SU-DHL-6 (cell line): ENCODE results near the gene UPF3A.

Experiments used
- H2AFZ ChIP-seq: fragments of 200-600 bp; sonication (generic); 2 replicates; pipeline ENCODE4 v1.6.1; 2014; ENCODE audit warnings: low read depth, mild to moderate bottlenecking, moderate library complexity, mixed read lengths, antibody characterized with exemption, low read length; ENCODE audit not compliant: severe bottlenecking
- H3F3A ChIP-seq: fragments of 200-600 bp; shearing (Covaris generic); 2 replicates; pipeline ENCODE4 v1.6.0; 2016; ENCODE audit warnings: antibody characterized with exemption, mild to moderate bottlenecking; ENCODE audit not compliant: insufficient read depth
- H3K27ac ChIP-seq: fragments of 200-600 bp; sonication (generic); 2 replicates; pipeline ENCODE4 v1.5.1; 2016; ENCODE audit warnings: low read depth, mild to moderate bottlenecking, low read length, moderate library complexity, mixed read lengths
- H3K27me3 ChIP-seq: fragments of 200-600 bp; sonication (generic), shearing (Covaris generic); 2 replicates; pipeline ENCODE4 v1.6.0; 2014; ENCODE audit warnings: mild to moderate bottlenecking, low read length
- H3K36me3 ChIP-seq: fragments of 200-600 bp; sonication (generic); 2 replicates; pipeline ENCODE4 v1.6.1; 2014; ENCODE audit warnings: mild to moderate bottlenecking, low read length, mixed read lengths
- H3K4me2 ChIP-seq: fragments of 300-600, 200-600 bp; shearing (Covaris generic), sonication (generic); 2 replicates; pipeline ENCODE4 v1.6.0; 2014; ENCODE audit warnings: low read length, low read depth, mild to moderate bottlenecking; ENCODE audit not compliant: poor library complexity, severe bottlenecking
- H3K4me3 ChIP-seq: fragments of 200-600 bp; sonication (generic); 2 replicates; pipeline ENCODE4 v1.5.1; 2014; ENCODE audit warnings: antibody characterized with exemption, low read length, mild to moderate bottlenecking, mixed read lengths; ENCODE audit not compliant: insufficient read depth, poor library complexity, severe bottlenecking
- H3K79me2 ChIP-seq: fragments of 200-600 bp; sonication (generic); 2 replicates; pipeline ENCODE4 v1.6.1; 2014; ENCODE audit warnings: mild to moderate bottlenecking, low read length, moderate library complexity; ENCODE audit not compliant: insufficient read depth
- H3K9ac ChIP-seq: fragments of 200-600 bp; sonication (generic); 2 replicates; pipeline ENCODE4 v1.7.0; 2014; ENCODE audit warnings: mild to moderate bottlenecking, low read length
- H3K9me2 ChIP-seq: fragments of 200-600 bp; sonication (generic); replicated peaks from 2 replicates; pipeline ENCODE4 v1.6.1; 2014; ENCODE audit warnings: low read length; ENCODE audit not compliant: insufficient read depth
- H3K9me3 ChIP-seq: fragments of 200-600 bp; sonication (generic); 2 replicates; pipeline ENCODE4 v1.6.1; 2014; ENCODE audit warnings: low read length, mixed read lengths; ENCODE audit not compliant: insufficient read depth
- H4K20me1 ChIP-seq: fragments of 200-600 bp; sonication (generic); 2 replicates; pipeline ENCODE4 v1.6.1; 2014; ENCODE audit warnings: low read depth, mild to moderate bottlenecking, antibody characterized with exemption, low read length, moderate library complexity, mixed read lengths
- EZH2phosphoT487 ChIP-seq: fragments of 200-600 bp; sonication (generic), shearing (Covaris generic); conservative IDR thresholded peaks from 2 replicates; pipeline ENCODE4 v1.6.1; 2018; ENCODE audit warnings: mild to moderate bottlenecking, antibody characterized with exemption, low read length, moderate library complexity, mixed read lengths
- TF ChIP-seq, protein P1 (sequence below): fragments of 200-600 bp; sonication (generic); IDR thresholded peaks from one replicate; pipeline ENCODE4 v1.5.1; 2017; ENCODE audit warnings: antibody characterized with exemption, mild to moderate bottlenecking, low read length, moderate library complexity; ENCODE audit not compliant: insufficient read depth, poor library complexity, severe bottlenecking

Gene UPF3A

GRCh38 chr13:114314074-114314912, 32.9 kb downstream of the UPF3A start, which contains the start of gene CHAMP1:
CHAMP1 (plus strand) TSS chr13:114314503; CDS start chr13:114323843, 9,340 bp downstream.
- Histone ChIP-seq H3K79me2 (peaks cover 56% of the 10 kb centered on the region), H3K4me3 (peak within 1 kb of the TSS; percentile 59), H3K9me3 (no peaks in the 10 kb centered on the region), H3K27ac (peak within 1 kb of the TSS; percentile 90), H2AFZ (peak within 1 kb of the TSS; percentile 59), H3K4me2 (peak within 1 kb of the TSS; percentile 91), H3K9ac (peak within 1 kb of the TSS; percentile 90), H3F3A (peaks cover 31% of the 10 kb centered on the region), H3K9me2 (no peaks in the 10 kb centered on the region), H3K27me3 (no peaks in the 10 kb centered on the region), H4K20me1 (peaks cover 18% of the 10 kb centered on the region), H3K36me3 (no peaks in the 10 kb centered on the region)
- TF ChIP-seq EZH2phosphoT487 = no peak
- TF ChIP-seq, protein P1, sequence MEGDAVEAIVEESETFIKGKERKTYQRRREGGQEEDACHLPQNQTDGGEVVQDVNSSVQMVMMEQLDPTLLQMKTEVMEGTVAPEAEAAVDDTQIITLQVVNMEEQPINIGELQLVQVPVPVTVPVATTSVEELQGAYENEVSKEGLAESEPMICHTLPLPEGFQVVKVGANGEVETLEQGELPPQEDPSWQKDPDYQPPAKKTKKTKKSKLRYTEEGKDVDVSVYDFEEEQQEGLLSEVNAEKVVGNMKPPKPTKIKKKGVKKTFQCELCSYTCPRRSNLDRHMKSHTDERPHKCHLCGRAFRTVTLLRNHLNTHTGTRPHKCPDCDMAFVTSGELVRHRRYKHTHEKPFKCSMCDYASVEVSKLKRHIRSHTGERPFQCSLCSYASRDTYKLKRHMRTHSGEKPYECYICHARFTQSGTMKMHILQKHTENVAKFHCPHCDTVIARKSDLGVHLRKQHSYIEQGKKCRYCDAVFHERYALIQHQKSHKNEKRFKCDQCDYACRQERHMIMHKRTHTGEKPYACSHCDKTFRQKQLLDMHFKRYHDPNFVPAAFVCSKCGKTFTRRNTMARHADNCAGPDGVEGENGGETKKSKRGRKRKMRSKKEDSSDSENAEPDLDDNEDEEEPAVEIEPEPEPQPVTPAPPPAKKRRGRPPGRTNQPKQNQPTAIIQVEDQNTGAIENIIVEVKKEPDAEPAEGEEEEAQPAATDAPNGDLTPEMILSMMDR = no peak

DNA sequence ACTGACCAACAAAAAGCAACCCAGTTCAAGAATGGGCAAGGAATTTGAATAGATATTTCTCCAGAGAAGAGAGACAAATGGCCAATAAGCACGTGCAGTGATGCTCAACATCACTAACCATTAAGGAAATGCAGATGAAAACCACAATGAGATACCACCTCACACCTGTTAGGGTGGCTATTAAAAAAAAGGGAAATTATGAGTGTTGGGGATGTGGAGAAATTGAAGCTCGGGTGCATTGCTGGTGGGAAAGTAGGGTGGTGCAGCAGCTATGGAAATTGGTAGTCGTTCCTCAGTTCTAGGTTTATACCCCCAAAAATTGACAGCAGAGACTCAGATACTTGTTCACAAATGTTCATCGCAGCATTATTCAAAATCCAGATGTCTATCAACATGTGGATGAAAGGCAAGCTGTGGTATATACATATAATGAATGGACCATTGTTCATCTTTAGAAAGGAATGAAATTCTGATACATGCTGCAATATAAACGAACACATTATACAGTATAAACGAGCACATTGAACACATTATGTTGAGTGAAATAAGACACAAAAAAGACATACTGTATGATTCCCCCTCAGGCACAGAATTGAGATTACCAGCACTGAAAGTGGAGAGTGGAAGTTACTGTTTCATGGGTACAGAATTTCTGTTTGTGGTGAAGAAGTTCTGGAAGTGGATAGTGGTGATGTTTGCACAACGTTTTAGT, 33.8 kb downstream of the UPF3A start:
- no peaks in the 10 kb centered on the region for H3K9me3 ChIP-seq
- peak overlapping the region; percentile 90 for H3K27ac ChIP-seq
- peak overlapping the region; percentile 90 for H3K9ac ChIP-seq
- peaks cover 22% of the 10 kb centered on the region for H4K20me1 ChIP-seq
- H3K4me3 ChIP-seq = peak overlapping the region; percentile 59
- no peak for TF ChIP-seq EZH2phosphoT487
- TF ChIP-seq, protein P1 = no peak
- H3K79me2 ChIP-seq = peaks cover 65% of the 10 kb centered on the region
- peaks cover 31% of the 10 kb centered on the region for H3F3A ChIP-seq
- H2AFZ ChIP-seq = no peak overlapping the region
- peak overlapping the region; percentile 91 for H3K4me2 ChIP-seq
- H3K9me2 ChIP-seq = no peaks in the 10 kb centered on the region
- H3K36me3 ChIP-seq = no peaks in the 10 kb centered on the region
- no peaks in the 10 kb centered on the region for H3K27me3 ChIP-seq

DNA sequence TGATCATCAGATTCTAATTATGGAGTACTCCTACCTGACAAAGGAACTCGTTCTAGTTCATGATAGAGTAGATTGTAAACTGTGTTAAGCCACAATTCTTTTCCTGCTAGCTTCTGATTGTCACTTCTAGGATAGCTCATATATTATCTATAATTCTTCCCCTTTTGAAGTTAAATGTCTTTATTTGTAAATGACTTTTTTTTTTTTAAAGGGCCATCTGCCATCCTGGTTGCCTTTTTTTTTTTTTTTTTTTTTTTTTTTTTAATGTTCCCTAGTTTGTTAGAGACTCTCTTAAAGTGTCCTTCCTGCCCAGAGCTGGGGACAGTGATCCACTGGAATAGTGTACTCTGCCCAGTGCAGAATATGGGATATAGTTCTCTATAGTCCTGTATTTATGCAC, 37.2 kb downstream of the UPF3A start:
- Histone ChIP-seq H3K27ac (no peak overlapping the region), H3K27me3 (no peaks in the 10 kb centered on the region), H3K36me3 (peaks cover 21% of the 10 kb centered on the region), H3K9ac (no peak overlapping the region), H3K79me2 (peaks cover 87% of the 10 kb centered on the region), H3F3A (peaks cover 14% of the 10 kb centered on the region), H3K4me3 (no peak overlapping the region), H3K4me2 (no peak overlapping the region), H3K9me2 (no peaks in the 10 kb centered on the region), H3K9me3 (no peaks in the 10 kb centered on the region), H4K20me1 (peaks cover 31% of the 10 kb centered on the region), H2AFZ (no peak overlapping the region)
- TF ChIP-seq, protein P1 = no peak
- no peak for TF ChIP-seq EZH2phosphoT487
